ENCODE results near the gene PUM1.

Gene PUM1

DNA sequence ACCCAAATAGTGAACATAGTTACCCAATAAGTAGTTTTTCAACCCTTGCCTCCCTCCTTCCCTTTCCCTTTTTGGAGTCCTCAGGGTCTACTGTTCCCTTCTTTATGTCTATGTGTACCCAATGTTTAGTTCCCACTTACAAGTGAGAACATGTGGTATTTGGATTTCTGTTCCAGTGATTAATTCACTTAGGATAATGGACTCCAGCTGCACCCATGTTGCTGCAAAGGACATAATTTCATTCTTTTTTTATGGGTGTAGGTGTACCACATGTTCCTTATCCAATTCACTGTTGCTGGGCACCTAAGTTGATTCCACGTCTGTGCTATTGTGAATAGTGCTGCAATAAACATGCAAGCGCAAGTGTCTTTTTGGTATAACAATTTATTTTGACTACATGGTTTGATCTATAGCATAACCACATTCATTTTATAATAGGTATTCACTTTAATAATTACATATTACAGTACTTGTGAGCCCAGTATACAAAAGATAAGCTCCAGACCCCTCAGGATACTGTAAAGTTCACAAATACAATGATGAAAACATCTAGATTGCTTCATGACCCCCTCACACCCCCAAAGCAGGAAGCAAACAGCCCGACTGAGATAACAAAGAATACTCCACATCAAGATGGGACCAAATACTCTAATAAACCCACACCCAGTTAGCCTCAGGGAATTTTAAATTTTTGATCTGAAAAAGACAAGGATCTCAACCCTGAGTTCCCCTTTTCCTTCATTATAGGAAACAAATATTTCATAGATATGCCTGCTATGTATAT is 45.3 kb downstream of the PUM1 start:
- no peak for DNase-seq

DNA sequence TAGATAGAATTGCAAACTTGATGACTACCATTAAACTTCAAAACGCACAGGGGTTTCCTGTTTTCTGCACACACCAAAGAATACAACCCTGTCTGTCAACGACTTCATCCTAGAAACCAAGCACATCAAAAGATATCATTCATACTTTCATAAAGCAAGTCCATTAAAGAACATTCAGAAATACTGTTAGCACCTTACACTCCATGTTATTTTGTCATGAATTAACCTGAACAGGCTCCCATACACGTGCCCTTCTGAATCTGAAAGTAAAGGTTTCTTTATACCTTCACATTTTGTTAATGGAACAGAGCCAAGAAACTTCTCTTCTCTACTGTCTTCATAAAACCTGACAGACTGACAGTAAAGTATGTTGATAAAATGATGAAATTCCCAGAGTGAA is 46.1 kb downstream of the PUM1 start:
- DNase-seq, result no peak

GRCh38 chr1:31016868-31017267 is 48.6 kb downstream of the PUM1 start:
- no peak for DNase-seq

GRCh38 chr1:31013187-31013864 is 52.2 kb downstream of the PUM1 start:
- DNase-seq, result no peak

DNA sequence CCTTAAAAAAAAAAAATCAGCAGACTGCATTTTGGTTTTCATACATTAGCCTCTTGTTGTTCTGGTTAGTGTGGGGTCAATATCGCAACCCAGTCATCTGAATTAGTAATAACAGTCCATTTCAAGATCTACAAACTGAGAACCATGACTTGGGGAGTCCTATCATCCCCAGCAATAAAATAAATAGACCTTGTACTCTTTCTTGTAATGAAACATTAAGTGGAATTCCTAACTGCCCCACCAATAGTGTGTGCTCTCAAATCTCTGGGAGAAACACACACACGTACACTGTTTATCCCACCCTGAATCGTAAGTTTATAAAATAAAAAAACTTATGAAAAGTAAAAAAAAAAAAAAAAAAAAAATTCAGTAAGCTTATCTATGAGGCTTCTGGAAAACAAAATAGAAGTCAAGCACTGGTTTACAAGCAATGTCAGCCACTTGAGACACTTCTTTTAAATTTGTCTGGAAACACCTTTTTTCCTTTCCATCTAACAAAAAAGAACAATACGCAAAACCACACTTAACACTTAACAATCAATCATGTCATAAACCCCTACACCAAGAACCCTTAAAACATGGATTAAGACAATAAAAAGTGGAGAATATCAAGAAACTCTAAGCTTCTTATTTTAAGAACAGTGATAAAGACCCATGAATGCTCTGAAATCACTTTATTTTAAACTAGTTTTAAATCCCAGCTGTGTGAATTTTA is 53.1 kb downstream of the PUM1 start:
- no peak for DNase-seq

GRCh38 chr1:31011719-31012118 is 53.8 kb downstream of the PUM1 start:
- DNase-seq, result no peak

DNA sequence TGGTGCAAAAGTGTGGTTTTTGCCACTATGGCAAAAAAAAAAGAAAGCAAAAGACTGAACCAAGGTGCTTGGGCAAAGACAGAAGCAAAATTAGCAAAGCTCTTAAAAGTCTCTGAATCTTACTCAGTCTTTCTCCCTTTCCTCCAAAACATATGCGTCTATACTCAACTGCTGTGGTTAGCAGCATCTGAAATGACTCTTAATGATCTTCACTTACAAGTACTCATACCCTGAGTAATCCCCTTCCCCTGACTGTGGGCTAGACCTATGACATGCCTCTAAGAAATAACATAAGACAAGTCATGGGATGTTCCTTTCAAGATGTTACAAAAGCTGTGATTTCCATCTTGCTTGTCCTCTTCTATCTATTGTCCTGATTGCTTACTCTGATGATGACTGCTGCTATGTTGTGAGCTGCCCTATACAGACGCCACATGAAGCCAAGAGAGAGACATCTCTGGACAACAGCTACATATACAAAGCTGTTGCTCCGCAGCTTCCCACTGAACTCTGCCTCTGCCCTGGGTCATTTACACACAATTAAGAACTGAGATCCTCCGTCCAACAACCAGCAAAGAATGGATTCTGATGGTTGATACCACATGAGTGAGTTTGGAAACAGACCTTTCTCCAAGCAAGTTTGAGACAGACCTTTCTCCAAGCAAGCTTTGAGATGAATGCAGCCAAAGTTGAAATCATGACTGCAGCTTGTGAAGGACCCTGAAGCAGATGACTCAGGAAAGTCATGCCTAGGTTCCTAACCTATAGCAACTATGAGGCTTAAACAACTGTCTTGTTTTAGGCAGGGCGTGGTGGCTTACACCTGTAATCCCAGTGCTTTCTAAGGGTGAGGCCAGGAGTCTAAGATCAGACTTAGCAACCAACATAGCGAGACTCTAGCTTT is 55.2 kb downstream of the PUM1 start:
- DNase-seq, result no peak

DNA sequence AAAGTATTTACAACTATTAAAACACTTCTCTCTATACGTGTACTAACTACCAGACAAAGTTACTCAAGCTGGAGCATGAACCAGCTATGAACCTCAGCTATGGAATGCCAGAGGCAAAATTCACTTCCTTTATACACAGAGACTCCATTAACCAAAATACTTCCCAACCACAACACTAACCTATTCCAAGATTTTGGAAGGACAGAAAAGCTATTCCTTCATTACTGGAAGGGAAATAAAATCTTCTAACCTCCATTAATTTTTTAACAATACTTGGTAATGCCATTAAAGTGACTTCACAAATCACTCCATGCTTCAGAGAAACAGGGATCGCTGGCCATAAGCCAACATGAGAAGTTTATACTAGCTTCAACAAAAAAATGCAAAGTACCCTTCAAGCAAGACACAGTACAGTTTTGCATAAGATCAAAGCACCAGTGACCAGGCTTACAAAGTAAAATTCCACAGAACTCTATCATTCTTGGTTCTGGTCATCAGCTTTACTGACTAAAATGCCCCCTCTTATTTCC is 58.0 kb downstream of the PUM1 start:
- no peak for DNase-seq

DNA sequence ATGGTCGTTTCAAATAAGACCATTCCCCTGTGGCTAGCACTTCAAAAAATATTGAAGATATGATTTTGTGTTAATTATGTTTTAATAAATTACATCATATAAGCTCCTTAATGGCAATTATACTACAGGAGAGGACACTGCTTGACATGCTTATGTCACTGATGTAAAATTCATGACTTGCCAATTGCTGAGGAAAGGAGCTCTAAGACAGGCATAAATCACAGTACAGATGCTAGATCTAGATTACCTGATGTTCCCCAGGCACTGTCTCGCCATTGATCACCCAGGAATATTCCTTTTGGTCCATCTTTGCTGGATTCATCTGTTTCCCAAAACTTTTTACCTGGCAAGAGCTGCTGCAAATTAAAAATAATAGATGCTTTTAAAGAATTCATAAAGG is 58.8 kb downstream of the PUM1 start:
- DNase-seq, result no peak

GRCh38 chr1:31005617-31006166 is 59.8 kb downstream of the PUM1 start:
- no peak for DNase-seq

- no peak for DNase-seq
These were observed 60.3 kb downstream of the PUM1 start for GRCh38 chr1:31005198-31005597.

DNA sequence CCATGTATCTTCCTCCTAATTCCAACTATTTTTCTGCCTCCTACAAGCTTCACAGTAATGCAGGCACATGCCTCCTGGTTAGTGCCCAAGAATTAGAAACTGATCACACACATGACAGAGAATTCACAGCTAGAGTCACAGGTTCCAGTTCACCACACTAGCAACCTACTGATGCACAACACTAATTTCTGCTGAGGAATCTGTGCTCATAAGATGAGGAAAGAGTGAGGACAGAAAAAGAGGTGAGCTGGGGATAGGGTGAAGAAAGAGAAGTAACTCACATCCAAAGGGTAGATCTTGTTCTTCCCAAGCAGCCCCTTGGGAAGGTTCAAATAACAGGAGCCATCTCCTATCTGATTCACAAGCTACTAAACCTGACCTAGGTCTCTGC is 61.3 kb downstream of the PUM1 start:
- DNase-seq, result no peak

DNA sequence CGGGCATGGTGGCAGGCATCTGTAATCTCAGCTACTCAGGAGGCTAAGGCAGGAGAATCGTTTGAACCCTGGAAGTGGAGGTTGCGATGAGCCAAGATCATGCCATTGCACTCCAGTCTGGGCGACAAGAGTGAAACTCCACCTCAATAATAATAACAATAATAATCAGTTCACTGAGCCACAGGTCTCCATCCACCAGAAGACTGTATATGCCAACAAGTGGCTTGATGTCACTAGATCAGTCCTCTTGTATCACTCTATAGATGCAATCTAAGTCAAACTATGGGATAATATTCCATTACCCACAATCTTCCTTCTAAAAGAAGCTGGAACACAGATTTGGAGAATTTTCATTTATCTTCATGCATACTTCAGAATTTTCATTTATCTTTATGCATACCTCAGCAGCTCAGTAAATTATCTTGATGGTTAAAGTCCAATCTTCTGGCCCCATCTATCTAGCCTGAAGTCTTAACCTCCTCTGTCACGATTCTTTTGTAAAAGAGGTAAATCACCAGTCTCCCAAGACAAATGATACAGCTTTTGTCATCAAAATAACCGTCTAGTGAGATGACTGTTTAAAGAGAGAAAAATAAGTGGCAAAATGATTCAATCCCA is 61.8 kb downstream of the PUM1 start:
- DNase-seq, result no peak

- DNase-seq, result no peak
These were observed 65.2 kb downstream of the PUM1 start for GRCh38 chr1:31000301-31000700.

- no peak for DNase-seq
These were observed 66.6 kb downstream of the PUM1 start for GRCh38 chr1:30998887-30999286.

DNA sequence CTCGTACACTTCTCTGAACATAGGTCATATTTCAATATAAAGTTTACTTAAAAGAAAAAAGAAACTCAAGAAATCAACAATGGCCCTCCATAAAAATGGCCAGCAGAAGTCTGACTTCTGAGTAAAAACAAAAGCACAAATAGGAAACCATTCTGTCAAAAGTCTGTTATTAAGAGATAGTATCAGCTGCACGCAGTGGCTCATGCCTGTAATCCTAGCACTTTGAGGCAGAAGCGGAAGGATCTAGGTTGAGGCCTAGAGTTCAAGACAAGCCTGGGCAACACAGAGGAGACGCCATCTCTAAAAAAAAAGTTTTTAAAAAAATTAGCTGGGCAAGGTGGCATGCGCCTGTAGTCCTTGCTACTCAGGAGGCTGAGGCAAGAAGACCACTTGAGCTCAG is 67.3 kb downstream of the PUM1 start:
- no peak for DNase-seq

DNA sequence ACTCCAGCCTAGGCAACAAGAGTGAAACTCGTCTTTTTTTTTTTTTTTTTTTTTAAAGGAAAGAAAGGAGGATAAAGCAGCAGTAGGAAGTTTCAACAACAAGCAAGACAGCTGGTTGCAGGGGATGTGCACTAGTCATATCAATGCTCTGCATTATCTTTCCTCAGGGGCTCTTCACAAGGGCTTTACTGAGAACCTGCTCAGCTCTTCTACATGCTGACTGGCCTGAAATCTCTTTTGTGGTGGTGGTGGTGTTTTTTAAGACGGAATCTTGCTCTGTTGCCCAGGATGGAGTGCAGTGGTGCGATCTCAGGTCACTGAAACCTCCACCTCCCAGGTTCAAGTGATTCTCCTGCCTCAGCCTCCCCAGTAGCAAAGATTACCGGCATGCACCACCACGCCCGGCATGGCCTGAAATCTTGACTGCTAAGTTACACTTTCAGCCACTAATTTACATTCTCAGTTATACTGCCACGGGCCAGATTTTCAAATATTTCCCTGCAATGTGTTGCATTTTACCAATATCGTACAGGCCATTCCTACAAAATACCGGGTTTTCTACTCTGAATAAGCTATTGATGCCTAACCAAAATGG is 68.0 kb downstream of the PUM1 start:
- no peak for DNase-seq

GRCh38 chr1:30995990-30996612 is 69.4 kb downstream of the PUM1 start:
- DNase-seq, result no peak

DNA sequence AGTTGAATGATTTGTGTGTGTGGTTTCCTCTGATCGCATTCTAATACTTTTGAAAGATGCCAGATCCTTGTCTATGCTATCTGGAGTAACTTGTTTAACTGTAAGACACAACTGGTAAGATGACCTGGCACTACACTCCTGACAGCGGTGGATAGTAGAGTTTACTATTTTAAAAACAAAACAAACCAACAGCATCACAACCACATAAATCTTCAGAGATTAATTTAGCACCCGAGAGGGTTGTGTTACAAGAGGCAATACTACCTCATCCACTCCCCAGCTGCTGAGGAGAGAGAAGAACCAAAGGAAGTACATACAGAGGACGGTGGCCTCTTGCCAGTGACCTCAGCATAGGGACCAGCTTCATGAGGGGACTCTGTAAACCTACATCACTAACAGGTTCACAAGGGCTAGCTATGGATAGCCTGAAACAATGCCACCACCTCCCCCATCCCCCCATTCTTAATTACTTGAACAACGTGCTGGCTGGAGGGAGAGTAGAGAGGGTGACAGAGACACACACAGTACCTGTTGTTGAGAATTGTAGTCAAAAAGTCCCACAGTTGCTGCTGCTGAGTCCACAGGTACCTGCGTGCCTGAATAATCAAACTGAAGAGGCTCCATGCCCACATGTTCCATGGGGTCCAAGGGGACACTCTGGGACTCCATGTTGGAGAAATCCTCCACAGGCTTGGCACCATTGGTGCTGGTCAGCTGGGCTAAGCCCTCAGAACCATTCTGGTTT is 73.5 kb downstream of the PUM1 start:
- DNase-seq, result no peak

DNA sequence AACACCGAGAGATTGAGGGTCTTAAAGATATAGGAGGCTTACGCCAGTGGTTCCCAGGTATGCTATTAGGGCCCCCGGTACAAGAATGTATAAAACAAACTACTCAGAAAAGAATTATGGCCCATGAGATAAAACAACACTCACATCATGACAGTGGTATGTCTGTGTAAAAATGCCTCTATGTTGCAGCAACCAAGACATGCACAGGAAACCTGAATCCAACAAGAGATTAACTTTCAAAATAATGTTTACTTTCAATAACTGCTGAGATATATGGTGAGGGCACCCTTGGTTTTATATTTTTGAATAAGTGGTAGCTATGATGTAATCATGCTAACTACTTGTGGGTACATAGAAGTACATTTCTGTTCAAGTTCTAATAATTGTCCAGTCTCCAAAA is 74.9 kb downstream of the PUM1 start:
- no peak for DNase-seq

Data from activated CD4-positive, CD25-positive, alpha-beta regulatory T cell treated with anti-CD3 and anti-CD28 coated beads, Interleukin-2, amount 50 U/mL, for 72 hours (primary cell).